Anterior cingulate cortex (tissue), 58 donors: ENCODE measurements around the gene PCDHA3.
"Not testable (repeated sequence)": the region's sequence is repeated elsewhere in the genome, so short reads cannot be mapped to it uniquely, and the experiment has no call there.

Experiments used
- DNase-seq, 58 donors: peaks; one replicate each; lab custom pipeline; 2025; lab: John Stamatoyannopoulos, UW

PCDHA3 gene

DNA sequence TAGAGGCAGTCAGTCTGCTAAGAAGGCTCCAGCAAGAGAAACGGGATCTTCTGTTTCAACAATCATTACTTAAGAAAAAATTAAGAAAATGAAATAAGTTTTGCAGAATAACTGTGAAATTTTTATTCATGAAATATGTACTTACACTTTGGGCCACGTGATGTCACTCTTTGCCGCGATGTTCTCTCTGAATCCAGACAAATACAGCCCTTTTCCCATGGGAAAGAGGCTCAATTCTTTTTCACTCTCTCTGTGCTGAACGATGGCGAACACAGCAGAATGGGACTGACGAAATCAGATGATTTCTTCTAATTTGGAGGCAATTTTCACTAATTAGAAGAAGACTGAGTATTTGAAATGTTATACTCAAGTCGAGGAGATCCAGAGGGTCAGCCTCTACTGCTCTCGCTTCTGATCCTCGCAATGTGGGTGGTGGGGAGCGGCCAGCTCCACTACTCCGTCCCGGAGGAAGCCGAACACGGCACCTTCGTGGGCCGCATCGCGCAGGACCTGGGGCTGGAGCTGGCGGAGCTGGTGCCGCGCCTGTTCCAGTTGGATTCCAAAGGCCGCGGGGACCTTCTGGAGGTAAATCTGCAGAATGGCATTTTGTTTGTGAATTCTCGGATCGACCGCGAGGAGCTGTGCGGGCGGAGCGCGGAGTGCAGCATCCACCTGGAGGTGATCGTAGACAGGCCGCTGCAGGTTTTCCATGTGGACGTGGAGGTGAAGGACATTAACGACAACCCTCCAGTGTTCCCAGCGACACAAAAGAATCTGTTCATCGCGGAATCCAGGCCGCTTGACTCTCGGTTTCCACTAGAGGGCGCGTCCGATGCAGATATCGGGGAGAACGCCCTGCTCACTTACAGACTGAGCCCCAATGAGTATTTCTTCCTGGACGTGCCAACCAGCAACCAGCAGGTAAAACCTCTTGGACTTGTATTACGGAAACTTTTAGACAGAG lies 47.6 kb downstream of the PCDHA3 start, which contains the start of gene PCDHA9:
PCDHA9 (plus strand) TSS at position 244 of the 964 bp plus-strand sequence; CDS start at position 358, 114 bp downstream.
- not testable (repeated sequence) for DNase-seq

DNA sequence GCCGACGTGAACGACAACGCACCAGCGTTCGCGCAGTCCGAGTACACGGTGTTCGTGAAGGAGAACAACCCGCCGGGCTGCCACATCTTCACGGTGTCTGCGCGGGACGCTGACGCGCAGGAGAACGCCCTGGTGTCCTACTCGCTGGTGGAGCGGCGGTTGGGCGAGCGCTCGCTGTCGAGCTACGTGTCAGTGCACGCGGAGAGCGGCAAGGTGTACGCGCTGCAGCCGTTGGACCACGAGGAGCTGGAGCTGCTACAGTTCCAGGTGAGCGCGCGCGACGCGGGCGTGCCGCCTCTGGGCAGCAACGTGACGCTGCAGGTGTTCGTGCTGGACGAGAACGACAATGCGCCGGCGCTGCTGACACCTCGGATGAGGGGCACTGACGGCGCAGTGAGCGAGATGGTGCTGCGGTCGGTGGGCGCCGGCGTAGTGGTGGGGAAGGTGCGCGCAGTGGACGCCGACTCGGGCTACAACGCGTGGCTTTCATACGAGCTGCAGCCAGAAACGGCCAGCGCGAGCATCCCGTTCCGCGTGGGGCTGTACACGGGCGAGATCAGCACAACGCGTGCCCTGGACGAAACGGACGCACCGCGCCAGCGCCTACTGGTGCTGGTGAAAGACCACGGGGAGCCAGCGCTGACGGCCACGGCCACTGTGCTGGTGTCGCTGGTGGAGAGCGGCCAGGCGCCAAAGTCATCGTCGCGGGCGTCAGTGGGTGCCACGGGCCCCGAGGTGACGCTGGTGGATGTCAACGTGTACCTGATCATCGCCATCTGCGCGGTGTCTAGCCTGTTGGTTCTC lies 49.2 kb downstream of the PCDHA3 start:
- not testable (repeated sequence) for DNase-seq
